Activated T-helper 2 cell treated with anti-CD3 and anti-CD28 coated beads, Interferon-gamma antibody, Interleukin-2, Interleukin-4, amounts not matched to agents 10 μg/mL and 5 μg/mL and 100 μg/mL, durations not matched to agents 14 hours and 24 hours and 36 hours (primary cell): ENCODE measurements around the gene TLR5. TPM values are rescaled to one million over a fixed set of nuclear protein-coding genes. Genes with fewer than 3 reads are reported as not detected.
A peak's percentile ranks its signal among the peaks of the same experiment; 100 is the strongest.

Experiments
- DNase-seq: peaks from one replicate; pipeline ENCODE4 v3.0.0; 2021; ENCODE audit warnings: low spot score
- H3K27ac Mint-ChIP-seq: one replicate; pipeline ENCODE4 v1.8.0; 2021; ENCODE audit warnings: mixed read lengths
- H3K27me3 Mint-ChIP-seq: one replicate; pipeline ENCODE4 v1.8.0; 2021; ENCODE audit warnings: low read depth, mixed read lengths
- H3K36me3 Mint-ChIP-seq: one replicate; pipeline ENCODE4 v1.8.0; 2021; ENCODE audit warnings: low read depth, mixed read lengths
- H3K4me1 Mint-ChIP-seq: one replicate; pipeline ENCODE4 v1.8.0; 2021; ENCODE audit warnings: low read depth, mixed read lengths
- H3K4me3 Mint-ChIP-seq: one replicate; pipeline ENCODE4 v1.8.0; 2021; ENCODE audit warnings: low read depth, mild to moderate bottlenecking, moderate library complexity, mixed read lengths
- H3K9me3 Mint-ChIP-seq: one replicate; pipeline ENCODE4 v1.8.0; 2021; ENCODE audit warnings: mixed read lengths
- intact Hi-C: fragments of 100-400 bp; cut with micrococcal nuclease; formaldehyde crosslinking; loops from one replicate; pipeline ENCODE4 v1.15.1; 2023
- total RNA-seq: library from RNA; stranded (reverse); gene quantifications from 2 replicates; pipeline ENCODE4 v1.2.3, GENCODE V29; 2022

Gene TLR5, protein sequence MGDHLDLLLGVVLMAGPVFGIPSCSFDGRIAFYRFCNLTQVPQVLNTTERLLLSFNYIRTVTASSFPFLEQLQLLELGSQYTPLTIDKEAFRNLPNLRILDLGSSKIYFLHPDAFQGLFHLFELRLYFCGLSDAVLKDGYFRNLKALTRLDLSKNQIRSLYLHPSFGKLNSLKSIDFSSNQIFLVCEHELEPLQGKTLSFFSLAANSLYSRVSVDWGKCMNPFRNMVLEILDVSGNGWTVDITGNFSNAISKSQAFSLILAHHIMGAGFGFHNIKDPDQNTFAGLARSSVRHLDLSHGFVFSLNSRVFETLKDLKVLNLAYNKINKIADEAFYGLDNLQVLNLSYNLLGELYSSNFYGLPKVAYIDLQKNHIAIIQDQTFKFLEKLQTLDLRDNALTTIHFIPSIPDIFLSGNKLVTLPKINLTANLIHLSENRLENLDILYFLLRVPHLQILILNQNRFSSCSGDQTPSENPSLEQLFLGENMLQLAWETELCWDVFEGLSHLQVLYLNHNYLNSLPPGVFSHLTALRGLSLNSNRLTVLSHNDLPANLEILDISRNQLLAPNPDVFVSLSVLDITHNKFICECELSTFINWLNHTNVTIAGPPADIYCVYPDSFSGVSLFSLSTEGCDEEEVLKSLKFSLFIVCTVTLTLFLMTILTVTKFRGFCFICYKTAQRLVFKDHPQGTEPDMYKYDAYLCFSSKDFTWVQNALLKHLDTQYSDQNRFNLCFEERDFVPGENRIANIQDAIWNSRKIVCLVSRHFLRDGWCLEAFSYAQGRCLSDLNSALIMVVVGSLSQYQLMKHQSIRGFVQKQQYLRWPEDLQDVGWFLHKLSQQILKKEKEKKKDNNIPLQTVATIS
- total RNA-seq, result 0.34 and 0.41 TPM in 2 replicates

DNA sequence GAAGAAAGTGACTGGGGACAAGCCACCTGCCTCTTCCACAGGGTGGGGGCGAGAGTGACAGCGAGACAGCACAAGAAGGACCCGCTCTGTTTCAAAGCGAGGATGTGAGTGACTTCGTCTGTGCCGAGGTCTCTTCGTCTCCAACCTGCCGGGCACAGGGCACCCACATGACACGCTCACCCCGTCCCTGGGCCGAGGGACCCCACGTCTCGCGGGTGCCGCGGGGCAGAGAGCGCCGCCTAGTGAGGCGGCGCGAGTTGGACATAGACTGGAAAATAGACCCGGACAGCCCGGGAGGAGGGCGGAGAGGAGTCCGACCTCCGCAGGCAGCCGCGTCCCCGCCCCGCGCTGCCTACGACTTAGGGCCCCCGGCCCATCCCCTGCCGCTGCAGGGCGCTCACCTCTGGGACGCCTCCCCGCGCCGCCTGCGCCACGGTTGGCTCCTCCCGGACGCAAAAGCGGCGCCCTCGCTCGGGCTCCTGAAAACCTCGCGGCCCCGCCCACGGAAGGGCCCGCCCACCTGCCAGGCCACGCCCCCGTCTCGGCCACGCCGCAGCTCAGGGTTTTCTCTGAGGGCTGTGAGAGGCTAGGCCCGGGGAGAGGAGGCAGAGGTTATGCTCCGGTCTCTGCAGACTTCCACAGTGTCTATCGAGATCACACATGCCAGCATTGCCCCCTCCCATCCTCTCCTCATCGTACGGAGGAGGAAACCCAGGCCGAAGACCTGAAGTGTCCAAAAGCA is at the start of gene TLR5:
TSS of gene TLR5 (minus strand) at position 454 of the 742 bp plus-strand sequence. CDS start 30,217 bp downstream, outside the sequence.
- H3K4me3 Mint-ChIP-seq, result peak within 1 kb of the TSS; percentile 66
- H3K9me3 Mint-ChIP-seq, result peaks cover 17% of the 10 kb centered on the region
- H3K4me1 Mint-ChIP-seq, result peaks cover 9% of the 10 kb centered on the region
- H3K27me3 Mint-ChIP-seq, result peaks cover 7% of the 10 kb centered on the region
- intact Hi-C loops, result loop anchor here (2.0 to 5.0 kb wide), 3 partner anchors 48 to 219 kb away; partner anchors contain the start of gene SUSD4
- peak; percentile 84 for DNase-seq
- peak within 1 kb of the TSS; percentile 16 for H3K27ac Mint-ChIP-seq
- H3K36me3 Mint-ChIP-seq, result no peaks in the 10 kb centered on the region

DNA sequence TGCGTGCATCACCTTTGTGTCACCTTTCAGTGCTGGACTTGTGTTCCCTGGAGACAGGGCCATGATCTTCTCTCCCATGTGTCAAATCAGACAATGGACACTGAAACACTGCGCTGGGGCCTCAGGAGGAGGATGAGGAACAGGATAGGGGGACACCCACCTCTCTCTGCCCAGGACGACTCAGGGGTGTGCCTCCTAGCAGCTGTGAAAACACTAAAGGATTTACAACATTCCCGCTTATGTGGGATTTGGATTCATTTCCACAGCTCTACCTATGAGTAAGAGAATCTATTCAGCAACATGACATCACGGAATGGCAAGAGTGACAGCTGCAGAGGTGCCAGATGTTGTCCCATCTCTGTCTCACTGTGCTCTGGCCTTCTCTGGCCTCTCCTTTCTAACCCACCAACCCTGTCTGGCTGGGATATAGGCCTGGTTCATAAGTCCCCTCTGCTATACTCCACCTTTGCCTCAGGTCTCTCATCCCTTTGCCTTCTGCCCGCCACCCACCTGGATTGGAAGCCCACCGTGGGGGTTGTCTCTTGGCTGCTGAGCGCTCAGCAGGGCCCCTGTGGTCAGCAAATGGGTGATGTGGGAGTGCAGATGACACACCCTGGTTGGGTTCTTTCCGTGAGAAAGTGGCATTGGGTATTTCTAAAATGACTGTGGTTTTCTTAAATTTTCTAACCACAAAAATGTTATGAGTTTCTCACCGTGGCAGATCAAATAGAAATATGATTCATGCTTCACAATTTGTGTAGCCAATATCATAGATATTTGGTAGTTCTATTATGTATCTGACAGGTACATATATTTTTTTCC is 47.1 kb upstream of the TLR5 start:
- no peaks in the 10 kb centered on the region for H3K36me3 Mint-ChIP-seq
- DNase-seq, result peak; percentile 45
- no peak overlapping the region for H3K4me3 Mint-ChIP-seq
- H3K9me3 Mint-ChIP-seq, result no peaks in the 10 kb centered on the region
- intact Hi-C loops, result loop anchor here (1.0 to 2.0 kb wide), 2 partner anchors 40 to 47 kb away; partner anchors contain the start of gene TLR5
- H3K27ac Mint-ChIP-seq, result peak overlapping the region; percentile 80
- peaks cover 30% of the 10 kb centered on the region for H3K27me3 Mint-ChIP-seq
- peaks cover 25% of the 10 kb centered on the region for H3K4me1 Mint-ChIP-seq

DNA sequence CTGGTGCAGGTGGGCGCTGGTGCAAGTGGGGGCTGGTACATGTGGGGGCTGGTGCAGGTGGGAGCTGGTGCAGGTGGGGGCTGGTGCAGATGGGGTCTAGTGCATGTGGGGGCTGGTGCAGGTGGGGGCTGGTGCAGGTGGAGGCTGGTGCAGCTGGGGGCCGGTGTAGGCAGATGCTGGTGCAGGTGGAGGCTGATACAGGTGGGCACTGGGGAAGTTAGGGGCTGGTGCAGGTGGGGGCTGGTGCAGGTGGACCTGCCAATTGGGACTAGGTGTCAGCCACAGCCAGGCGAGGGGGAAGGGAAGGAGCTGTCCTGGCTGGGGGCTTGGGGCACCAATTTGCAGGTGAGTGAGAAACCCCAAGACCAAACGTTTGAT is 46.5 kb upstream of the TLR5 start:
- Mint-ChIP-seq H3K36me3 (no peaks in the 10 kb centered on the region), H3K27me3 (peaks cover 34% of the 10 kb centered on the region), H3K27ac (no peak overlapping the region), H3K4me3 (no peak overlapping the region), H3K4me1 (peaks cover 25% of the 10 kb centered on the region), H3K9me3 (no peaks in the 10 kb centered on the region)
- DNase-seq, result no peak
- intact Hi-C loops, result no loop called here

DNA sequence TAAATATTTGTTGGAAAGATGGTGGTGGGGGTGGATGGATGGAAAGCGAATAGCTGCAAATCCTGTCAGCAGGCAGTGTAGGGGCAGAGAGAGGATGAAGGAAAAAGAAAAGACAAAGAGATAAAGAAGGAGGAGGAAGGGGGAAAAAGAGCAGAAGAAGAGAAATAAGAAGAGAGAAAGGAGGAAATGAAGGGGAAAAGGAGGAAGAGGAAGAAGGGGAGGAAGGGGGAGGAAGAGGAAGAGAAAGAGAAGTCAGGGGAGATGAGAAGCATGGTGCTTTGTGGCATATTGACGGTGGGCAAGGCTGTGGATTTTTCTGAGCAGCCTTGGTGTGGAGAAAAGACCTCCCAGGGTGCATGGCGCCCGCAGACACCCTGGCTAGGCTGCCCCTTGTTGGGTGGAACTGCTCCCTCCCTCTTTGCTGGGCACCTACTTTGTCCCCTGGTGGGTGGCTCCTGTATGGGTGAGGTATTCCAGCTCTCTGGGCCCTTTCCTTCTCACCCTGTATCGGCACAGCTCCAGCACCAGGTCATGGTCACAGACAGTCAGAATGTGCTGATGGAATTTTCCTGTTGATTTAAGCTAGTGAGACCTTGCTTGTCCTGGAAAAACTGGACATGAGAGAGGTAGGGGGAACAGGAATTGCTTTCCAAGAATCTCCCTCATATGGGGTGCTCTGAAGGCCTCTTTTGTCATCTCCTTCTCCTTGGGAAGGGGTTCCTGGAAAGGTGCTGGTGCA is 45.7 kb upstream of the TLR5 start:
- H3K27ac Mint-ChIP-seq, result no peak overlapping the region
- H3K4me1 Mint-ChIP-seq, result peaks cover 25% of the 10 kb centered on the region
- intact Hi-C loops, result no loop called here
- H3K9me3 Mint-ChIP-seq, result no peaks in the 10 kb centered on the region
- H3K36me3 Mint-ChIP-seq, result no peaks in the 10 kb centered on the region
- no peak overlapping the region for H3K4me3 Mint-ChIP-seq
- no peak for DNase-seq
- H3K27me3 Mint-ChIP-seq, result peaks cover 34% of the 10 kb centered on the region

DNA sequence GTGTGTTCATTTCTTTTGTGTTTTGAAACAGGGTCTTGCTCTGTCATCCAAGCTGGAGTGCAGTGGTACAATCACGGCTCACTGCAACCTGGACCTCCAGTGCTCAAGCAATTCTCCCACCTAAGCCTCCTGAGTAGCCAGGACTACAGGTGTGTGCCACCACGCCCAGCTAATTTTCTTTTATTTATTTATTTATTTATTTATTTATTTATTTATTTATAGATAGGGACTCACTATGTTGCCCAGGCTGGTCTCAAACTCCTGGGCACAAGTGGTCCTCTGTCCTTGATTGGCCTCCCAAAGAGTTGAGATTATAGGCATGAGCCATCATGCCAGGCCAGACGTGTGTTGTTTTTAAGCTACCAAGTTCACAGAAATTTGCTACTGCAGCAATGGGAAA is 43.8 kb upstream of the TLR5 start:
- intact Hi-C loops, result no loop called here
- no peaks in the 10 kb centered on the region for H3K36me3 Mint-ChIP-seq
- H3K27me3 Mint-ChIP-seq, result peaks cover 43% of the 10 kb centered on the region
- H3K27ac Mint-ChIP-seq, result no peak overlapping the region
- H3K4me1 Mint-ChIP-seq, result peaks cover 28% of the 10 kb centered on the region
- no peak overlapping the region for H3K4me3 Mint-ChIP-seq
- DNase-seq, result no peak
- no peaks in the 10 kb centered on the region for H3K9me3 Mint-ChIP-seq

DNA sequence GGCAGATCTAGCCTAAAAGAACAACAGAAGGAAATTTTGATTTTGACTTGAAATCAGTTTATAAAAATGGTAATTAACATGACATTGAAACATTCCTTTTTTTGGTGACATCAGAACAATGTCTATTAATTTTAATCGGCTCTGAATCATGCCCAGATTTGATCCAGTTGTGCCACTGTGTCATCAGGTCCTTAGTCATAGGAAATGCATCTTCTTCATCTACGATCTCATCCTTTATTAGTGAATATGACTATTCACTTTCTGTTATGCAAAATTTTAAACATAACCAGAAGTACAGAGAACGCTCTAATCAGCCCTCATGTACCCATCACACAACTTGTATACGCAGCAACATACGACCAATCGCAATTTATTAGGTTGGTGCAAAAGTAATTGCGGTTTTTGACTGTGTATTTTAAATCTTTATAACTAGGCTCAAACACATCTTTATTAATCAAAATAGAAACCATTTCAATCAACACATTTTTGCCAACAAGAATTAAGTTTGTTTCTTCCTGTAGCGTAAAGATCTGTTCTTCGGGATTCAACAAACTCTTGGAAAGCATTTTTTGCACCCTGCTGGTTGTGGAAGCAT is 40.3 kb upstream of the TLR5 start:
- no peaks in the 10 kb centered on the region for H3K36me3 Mint-ChIP-seq
- no peak overlapping the region for H3K27ac Mint-ChIP-seq
- H3K9me3 Mint-ChIP-seq, result no peaks in the 10 kb centered on the region
- no peak overlapping the region for H3K4me3 Mint-ChIP-seq
- peaks cover 7% of the 10 kb centered on the region for H3K4me1 Mint-ChIP-seq
- no peak for DNase-seq
- intact Hi-C loops, result no loop called here
- H3K27me3 Mint-ChIP-seq, result peaks cover 57% of the 10 kb centered on the region

DNA sequence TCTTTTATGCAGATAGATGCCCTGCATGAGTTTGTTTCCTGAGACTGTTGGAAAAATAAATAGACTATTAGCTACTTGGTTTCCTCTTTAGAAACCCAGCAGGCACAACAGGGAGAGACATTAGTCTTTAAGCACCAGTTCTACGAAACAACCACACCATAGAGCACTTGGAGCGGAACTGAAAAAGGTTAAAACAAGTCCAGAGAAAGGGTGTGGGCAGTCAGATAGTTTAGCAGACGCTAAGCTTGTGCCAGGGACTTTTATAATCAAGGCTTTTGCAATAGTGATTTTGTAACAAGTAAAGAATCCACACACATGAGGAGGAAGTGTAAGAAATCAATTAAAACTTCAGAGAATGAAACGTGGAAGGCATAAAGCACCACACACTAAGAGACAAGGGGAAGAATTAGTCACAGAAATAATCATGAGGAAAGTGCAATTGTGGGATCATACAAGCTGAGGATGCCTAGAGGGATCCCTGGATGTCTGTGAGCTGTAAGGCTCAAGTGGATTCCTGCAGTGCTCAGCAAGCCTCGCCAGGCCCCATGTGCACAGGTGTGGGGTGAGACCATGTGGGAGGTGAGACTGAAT is 37.8 kb upstream of the TLR5 start:
- Mint-ChIP-seq H3K4me1 (peaks cover 3% of the 10 kb centered on the region), H3K36me3 (no peaks in the 10 kb centered on the region), H3K9me3 (no peaks in the 10 kb centered on the region), H3K27ac (no peak overlapping the region), H3K27me3 (peaks cover 45% of the 10 kb centered on the region), H3K4me3 (no peak overlapping the region)
- no peak for DNase-seq
- intact Hi-C loops, result no loop called here

DNA sequence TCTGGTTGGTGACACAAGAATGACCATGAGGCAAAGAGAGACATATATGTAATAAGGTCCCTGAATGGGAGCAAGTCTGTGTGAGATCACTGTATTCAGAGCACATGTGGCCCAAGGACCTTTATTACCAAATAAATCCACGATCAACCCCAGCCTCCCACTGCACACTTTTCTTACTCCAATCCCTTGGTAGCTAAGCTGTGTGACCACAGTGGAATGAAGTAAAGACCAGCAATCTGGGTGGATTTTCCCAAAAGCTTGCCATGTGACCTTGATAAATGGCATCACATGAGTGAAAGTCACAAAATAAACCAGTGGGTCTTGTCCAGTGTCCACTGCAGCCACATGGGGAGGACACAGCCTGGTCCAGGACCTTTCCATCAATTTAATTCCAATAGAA is 36.7 kb upstream of the TLR5 start:
- H3K4me3 Mint-ChIP-seq, result no peak overlapping the region
- H3K9me3 Mint-ChIP-seq, result no peaks in the 10 kb centered on the region
- H3K27me3 Mint-ChIP-seq, result peaks cover 41% of the 10 kb centered on the region
- H3K36me3 Mint-ChIP-seq, result no peaks in the 10 kb centered on the region
- intact Hi-C loops, result no loop called here
- DNase-seq, result no peak
- peaks cover 3% of the 10 kb centered on the region for H3K4me1 Mint-ChIP-seq
- no peak overlapping the region for H3K27ac Mint-ChIP-seq

DNA sequence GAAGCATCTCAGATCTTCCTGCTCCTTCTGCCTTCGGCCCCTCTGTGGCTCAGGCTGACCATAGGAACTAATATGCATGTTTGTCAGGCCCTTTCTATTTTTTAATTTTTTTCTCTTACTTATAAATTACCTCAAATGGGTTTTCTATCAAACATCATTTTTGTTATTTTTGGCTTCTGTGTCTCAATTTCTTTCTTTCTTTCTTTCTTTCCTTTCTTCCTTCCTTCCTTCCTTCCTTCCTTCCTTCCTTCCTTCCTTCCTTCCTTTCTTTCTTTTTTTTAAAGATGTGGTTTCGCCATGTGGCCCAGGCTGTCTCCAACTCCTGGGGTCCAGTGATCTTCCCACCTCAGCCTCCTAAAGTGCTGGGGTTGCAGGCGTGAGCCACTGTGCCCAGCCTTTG is 36.2 kb upstream of the TLR5 start:
- Mint-ChIP-seq H3K4me1 (peaks cover 3% of the 10 kb centered on the region), H3K4me3 (no peak overlapping the region), H3K27me3 (peaks cover 39% of the 10 kb centered on the region), H3K36me3 (no peaks in the 10 kb centered on the region), H3K9me3 (no peaks in the 10 kb centered on the region), H3K27ac (no peak overlapping the region)
- no peak for DNase-seq
- intact Hi-C loops, result no loop called here

DNA sequence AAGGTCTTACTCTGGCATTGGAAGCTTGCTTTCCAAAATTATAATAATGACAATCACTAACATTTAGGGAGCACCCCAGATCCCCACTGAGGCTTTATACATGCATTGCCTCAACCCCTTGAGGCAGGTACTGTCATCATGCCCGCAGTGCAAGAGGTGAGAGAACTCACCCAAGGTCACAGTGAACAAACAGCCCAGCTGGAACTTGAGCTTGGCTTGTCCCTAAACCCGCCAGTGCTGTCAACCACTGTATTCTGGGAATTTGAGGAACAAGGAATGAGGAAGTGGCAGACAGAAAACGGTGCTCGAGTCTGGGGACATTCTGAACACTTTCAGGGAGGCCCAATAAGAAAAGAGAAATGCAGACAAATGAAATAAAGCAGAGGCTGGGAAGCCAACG is 34.6 kb upstream of the TLR5 start:
- intact Hi-C loops, result no loop called here
- Mint-ChIP-seq H3K4me1 (peaks cover 2% of the 10 kb centered on the region), H3K4me3 (no peak overlapping the region), H3K27ac (no peak overlapping the region), H3K9me3 (no peaks in the 10 kb centered on the region), H3K27me3 (peaks cover 36% of the 10 kb centered on the region), H3K36me3 (no peaks in the 10 kb centered on the region)
- DNase-seq, result no peak

DNA sequence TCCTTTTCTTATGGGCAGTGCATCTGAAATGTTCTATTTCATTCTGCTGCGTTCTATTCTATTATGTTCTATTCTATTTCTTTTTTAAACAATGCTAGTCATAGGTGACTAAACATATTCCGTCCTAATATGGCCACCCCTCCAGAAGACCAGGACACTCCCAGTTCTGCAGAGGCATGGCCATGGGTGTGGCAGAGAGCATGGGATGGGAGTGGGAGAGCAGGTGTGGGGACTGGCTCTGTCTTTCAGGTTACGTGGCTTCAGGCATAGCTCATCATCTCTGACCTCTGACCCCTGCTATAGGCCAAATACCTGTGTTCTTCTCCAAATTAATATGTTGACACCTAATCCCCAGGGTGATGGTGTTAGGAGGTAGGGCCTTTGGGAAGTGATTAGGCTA is 33.4 kb upstream of the TLR5 start:
- intact Hi-C loops, result no loop called here
- no peak overlapping the region for H3K4me3 Mint-ChIP-seq
- no peaks in the 10 kb centered on the region for H3K4me1 Mint-ChIP-seq
- DNase-seq, result no peak
- H3K27me3 Mint-ChIP-seq, result peaks cover 27% of the 10 kb centered on the region
- no peaks in the 10 kb centered on the region for H3K36me3 Mint-ChIP-seq
- H3K9me3 Mint-ChIP-seq, result no peaks in the 10 kb centered on the region
- H3K27ac Mint-ChIP-seq, result no peak overlapping the region
